ENCODE data around the gene HPS4. TPM values are rescaled to one million over a fixed set of nuclear protein-coding genes. Genes with fewer than 3 reads are reported as not detected.

Gene HPS4
- total RNA-seq, 1 experiment from 2014 or later, result 43.8 TPM

DNA sequence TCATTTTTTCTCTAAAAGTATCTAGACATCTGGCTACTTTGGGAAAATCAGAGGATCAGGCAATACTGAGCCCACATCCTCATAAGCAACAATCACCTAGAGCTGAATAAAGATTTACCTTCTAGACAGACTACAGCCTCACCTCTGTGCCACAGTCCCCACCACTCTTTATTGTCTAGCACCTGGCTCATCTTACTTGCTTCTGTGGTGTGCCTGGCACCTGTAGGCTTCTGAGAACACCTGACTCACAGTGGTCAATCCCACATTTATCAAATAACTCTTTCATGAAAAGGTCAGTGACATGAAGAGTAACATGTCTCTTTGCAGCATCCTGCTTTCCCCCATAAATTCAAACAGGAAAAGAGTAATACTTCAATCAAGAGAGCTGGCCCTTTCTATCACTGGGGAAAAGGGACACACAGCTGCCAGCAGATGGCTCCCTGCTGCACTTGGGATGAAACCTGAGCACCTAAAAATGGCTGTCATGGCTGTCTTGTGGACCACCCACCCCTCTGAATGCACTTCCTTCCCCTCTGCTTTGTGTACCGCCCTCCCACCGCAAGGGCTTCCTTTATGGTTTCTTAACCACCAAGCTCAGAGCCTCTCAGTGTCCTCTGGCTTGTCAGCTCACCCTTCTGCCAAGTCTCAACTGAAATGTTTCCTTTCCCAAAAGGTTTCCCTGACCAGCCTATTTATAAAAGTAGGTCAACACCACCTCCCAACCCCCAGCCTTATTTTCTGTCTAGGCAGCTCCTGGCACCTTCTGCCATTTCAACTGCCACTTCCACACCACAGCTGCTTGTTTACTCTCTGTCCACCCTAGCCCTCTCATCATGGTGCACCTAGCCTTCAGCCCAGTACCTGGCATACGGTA lies 19.3 kb upstream of the HPS4 start:
- no peak for DNase-seq (ENCODE audit: low read depth)
- in situ Hi-C loops (cut with HindIII; ENCODE audit: low pct_unique_long_range_greater_than_20kb, low sequenced_read_pairs), result no loop called here

DNA sequence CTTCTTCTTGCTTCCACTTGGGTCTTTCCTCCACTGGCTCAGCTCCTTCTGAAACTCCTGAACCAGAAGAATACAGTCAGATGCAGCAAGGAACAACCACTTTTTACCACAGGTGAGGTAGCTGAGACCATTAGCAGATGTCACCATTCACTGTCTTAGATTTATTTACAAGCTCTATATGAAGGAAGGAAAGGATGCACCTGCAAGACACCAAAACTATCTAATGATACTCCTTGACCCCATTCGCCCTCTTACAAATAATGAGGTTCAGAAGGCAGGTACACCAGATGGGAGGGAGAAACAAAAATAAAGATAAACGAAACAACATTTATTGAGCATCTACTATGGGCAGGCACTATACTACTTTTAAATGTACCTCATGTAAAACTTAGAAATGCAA lies 18.4 kb upstream of the HPS4 start:
- no peak for DNase-seq (ENCODE audit: low read depth)
- in situ Hi-C loops (cut with HindIII; ENCODE audit: low pct_unique_long_range_greater_than_20kb, low sequenced_read_pairs), result no loop called here

DNA sequence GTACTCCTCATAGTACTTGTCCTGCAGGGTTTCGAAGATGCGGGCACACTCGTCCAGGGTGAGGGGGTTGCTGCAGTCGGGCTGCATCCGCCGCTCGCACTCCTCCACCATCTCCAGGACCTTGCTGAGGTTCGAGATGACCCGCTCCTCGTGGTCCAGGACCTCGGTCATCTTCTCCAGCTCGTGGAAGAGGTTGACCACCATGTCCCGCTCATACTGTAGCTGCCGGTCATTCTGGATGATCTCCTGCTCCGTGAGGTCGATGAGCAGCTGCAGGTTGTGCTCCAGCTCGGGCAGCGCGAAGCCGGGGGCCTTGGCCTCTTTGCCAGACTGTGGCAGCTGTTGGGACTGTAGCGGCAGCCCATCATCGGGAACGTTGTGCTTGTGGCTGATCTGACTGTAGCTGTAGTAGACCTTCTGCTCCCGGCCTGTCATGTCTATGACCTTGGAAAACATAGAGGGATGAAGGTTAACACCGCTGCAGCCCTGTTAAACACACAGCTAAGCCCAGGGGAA lies 15.7 kb upstream of the HPS4 start:
- in situ Hi-C loops (cut with HindIII; ENCODE audit: low pct_unique_long_range_greater_than_20kb, low sequenced_read_pairs), result no loop called here
- no peak for DNase-seq (ENCODE audit: low read depth)

DNA sequence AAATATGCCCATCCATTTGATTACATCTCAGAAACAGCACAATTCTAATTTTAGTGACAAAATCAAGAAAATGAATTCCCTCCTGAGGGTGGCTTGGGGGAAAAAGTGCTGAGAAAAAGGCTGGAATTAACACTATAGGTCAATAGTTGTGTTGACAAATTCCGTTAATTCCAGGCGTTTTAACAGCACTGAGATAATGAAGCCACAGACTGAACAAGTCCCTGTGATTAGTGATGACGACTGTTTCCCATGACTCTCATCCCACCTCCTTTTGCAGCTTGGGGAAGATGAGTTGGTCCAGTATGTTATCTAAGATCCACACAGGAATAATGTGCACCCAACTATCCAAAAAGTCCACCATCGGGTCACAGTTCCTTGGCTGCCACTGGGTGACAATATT lies 12.9 kb upstream of the HPS4 start:
- DNase-seq (ENCODE audit: low read depth), result no peak
- in situ Hi-C loops (cut with HindIII; ENCODE audit: low pct_unique_long_range_greater_than_20kb, low sequenced_read_pairs), result no loop called here

DNA sequence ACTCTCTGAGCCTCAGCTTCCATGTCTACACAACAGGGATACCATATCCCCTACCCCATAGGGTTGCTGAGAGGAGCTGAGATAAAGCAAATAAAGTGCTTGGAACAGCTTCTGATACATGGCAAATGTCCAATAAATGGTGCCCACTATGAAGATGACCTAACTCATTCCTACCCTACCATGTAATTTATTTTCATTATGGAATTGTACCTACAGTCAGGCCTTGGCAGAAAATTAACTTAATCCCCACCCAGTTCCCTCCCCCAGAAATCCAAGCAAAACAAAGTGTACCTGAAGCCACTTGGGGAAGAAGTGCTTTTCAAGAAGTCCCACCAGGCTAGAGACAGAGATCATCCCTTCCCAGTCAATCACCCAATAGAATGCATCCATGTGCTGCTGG lies 10.9 kb upstream of the HPS4 start:
- in situ Hi-C loops (cut with HindIII; ENCODE audit: low pct_unique_long_range_greater_than_20kb, low sequenced_read_pairs), result no loop called here
- peak; percentile 52 for DNase-seq (ENCODE audit: low read depth)

DNA sequence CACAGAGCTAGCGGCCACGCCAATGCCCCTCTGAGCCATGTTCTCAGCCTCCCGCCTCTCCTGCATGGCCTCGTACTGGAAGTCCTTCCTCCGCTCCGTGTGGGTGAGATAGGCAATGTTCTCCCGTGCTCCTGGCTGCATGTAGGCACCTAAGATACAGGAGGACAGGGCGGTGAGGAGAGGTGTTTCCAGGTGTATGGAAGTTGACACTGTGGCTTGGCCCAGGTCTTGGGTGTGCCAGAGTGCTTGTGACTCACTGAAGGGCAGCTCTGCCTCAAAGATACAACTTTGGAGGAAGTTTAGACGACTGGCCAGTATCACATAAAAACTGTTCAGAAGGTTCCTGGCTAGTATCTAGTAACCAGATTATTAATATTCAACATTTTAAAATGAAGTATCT lies 8.6 kb upstream of the HPS4 start:
- DNase-seq (ENCODE audit: low read depth), result no peak
- in situ Hi-C loops (cut with HindIII; ENCODE audit: low pct_unique_long_range_greater_than_20kb, low sequenced_read_pairs), result no loop called here

- DNase-seq (ENCODE audit: low read depth), result no peak
- in situ Hi-C loops (cut with HindIII; ENCODE audit: low pct_unique_long_range_greater_than_20kb, low sequenced_read_pairs), result no loop called here
Measured at GRCh38 chr22:26489447-26490036, 6.0 kb upstream of the HPS4 start.

- in situ Hi-C loops (cut with HindIII; ENCODE audit: low pct_unique_long_range_greater_than_20kb, low sequenced_read_pairs), result no loop called here
- DNase-seq (ENCODE audit: low read depth), result no peak
Measured at GRCh38 chr22:26487996-26488395, 4.4 kb upstream of the HPS4 start.

DNA sequence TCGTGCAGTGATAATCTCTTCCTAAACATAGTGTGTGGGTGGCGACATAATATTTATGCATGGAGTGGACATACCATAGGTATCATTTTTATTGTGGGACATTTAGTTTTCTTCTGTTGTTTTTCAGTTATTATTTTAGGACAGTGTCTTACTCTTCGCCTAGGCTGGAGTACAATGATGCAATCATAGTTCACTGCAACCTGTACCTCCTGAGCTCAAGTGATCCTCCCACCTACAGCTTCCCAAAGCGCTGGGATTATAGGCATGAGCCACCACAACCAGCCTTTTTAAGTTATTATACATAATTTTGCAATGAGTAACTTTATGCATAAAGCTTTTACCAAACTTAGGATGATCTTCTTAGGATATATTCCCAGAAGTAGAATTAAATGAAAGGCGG lies 2.8 kb upstream of the HPS4 start:
- in situ Hi-C loops (cut with HindIII; ENCODE audit: low pct_unique_long_range_greater_than_20kb, low sequenced_read_pairs), result no loop called here

GRCh38 chr22:26485806-26486390 lies 2.3 kb upstream of the HPS4 start:
- in situ Hi-C loops (cut with HindIII; ENCODE audit: low pct_unique_long_range_greater_than_20kb, low sequenced_read_pairs), result no loop called here
- DNase-seq (ENCODE audit: low read depth), result no peak

More for the DNA sequence above, 2.8 kb upstream of the HPS4 start:
- DNase-seq (ENCODE audit: low read depth), result no peak

DNA sequence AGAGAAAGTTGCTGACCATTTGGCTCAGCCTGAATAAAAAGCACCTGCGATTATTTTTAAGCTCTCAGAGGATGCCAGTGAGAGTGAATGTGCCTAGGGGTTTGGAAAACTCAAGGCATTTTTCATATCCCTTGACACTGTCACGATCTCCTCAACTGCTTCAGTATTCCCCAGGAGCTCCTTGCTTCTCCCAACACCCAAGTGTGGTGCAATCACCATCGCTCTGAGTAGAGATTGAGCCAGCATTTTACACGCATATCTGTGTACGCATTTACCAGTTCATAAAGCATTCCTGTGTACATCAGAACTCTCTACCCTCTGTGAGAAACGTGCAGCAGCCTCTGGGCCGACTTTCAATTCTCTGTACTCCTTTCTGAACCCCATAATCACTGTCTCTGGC lies 1.4 kb upstream of the HPS4 start:
- no peak for DNase-seq (ENCODE audit: low read depth)
- in situ Hi-C loops (cut with HindIII; ENCODE audit: low pct_unique_long_range_greater_than_20kb, low sequenced_read_pairs), result no loop called here

DNA sequence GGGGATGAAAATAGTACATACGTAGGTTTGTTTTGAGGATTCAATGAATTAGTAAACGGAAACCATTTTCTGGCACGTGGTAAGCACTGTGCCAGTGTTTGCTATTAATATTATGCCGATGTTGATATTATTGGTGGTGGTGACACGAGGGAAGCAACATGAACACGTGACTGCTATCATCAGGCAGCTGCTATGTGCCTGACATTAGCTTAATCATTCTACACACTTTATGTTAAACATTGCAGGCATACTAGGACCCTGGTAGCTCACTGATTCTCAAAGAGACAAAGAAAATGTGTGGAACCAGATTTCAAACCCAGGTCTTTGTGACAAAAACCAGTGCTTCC lies 750 bp upstream of the HPS4 start:
- DNase-seq (ENCODE audit: low read depth), result no peak
- in situ Hi-C loops (cut with HindIII; ENCODE audit: low pct_unique_long_range_greater_than_20kb, low sequenced_read_pairs), result no loop called here

DNA sequence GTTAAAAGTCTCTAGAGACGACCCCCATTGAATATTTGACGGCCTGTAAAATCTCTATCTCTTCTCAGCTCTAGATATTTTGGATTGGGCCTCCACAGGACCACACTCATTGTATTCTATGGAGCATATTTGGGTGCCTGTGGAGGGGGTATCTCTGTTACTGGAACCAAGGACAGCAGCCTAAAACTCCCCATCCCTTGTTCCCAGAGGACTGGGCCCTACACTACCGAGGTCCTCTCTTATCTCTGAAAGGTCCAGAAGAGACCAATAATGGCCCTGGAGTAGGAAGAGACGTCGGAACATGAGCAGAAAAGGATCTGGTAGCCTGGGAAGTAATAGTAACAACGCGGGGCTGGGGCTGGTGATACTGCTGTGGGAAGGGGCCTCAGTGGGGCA lies 542 bp downstream of the HPS4 start:
- no peak for DNase-seq (ENCODE audit: low read depth)
- in situ Hi-C loops (cut with HindIII; ENCODE audit: low pct_unique_long_range_greater_than_20kb, low sequenced_read_pairs), result no loop called here

DNA sequence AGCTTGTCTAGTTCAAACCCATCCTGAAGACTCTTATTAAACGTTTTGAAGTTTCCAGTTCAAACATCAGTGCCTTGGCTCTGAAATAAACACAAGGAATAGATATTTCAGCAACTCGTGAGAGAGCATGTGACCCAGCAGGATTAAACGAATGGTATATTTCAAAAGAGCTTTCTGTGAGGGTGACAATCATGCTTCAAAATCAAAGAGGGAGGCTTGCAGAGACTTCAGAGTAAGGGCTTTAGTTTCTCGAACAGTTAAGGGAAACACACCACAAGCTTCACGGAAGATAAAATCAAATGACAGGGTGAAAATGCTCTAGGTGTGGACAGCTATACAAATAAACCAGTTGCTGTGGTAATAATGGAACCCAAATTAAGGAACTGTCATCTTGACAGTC lies 1.4 kb downstream of the HPS4 start:
- in situ Hi-C loops (cut with HindIII; ENCODE audit: low pct_unique_long_range_greater_than_20kb, low sequenced_read_pairs), result no loop called here
- no peak for DNase-seq (ENCODE audit: low read depth)

DNA sequence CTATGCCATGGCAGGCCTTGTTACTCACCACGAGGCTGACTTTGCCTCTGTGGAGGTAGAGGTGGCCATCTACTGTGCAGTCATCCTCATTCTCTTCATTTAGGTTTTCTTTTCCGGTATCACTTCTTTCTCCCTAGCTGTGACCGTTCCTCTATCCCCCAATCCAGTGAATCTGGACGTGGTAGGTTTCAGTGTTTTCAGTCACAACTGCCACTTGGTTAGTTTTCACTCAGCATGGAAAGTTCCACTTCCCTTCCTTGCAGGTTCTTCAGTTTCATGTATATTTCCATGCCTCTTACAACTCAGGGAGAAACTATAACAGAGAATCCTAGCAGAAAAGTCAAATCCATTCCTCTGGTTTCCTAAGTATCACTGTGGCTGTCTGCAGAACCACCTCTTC lies 1.9 kb downstream of the HPS4 start:
- no peak for DNase-seq (ENCODE audit: low read depth)
- in situ Hi-C loops (cut with HindIII; ENCODE audit: low pct_unique_long_range_greater_than_20kb, low sequenced_read_pairs), result no loop called here

DNA sequence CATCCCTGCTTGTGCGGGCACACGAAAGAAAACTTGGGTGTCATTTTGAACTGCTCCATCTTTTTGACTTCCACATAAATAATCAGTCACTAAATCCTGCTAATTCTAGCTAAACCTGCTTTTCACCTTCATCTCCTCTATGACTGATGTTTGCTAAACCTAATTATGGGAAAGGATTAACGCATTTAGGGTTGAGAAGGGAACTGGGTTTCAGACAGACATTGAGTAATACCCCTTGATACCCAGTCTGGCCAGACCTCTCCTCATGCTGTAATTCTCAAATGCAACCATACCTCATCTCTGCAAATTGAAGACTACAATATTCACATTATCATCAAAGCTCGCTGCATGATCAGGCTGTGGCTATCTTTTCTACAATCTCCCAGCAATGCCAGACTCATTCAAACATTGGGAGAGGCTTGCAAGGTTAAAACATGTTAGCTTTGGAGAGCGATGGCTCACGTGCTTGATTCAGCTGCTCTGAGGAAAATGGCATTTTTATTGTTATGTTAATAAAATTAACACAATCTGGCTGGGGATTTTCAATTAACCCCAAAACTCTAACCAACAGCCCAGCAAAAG lies 2.4 kb downstream of the HPS4 start:
- in situ Hi-C loops (cut with HindIII; ENCODE audit: low pct_unique_long_range_greater_than_20kb, low sequenced_read_pairs), result no loop called here
- no peak for DNase-seq (ENCODE audit: low read depth)

- no peak for DNase-seq (ENCODE audit: low read depth)
- in situ Hi-C loops (cut with HindIII; ENCODE audit: low pct_unique_long_range_greater_than_20kb, low sequenced_read_pairs), result no loop called here
Measured at GRCh38 chr22:26480611-26480932, 3.0 kb downstream of the HPS4 start.

GRCh38 chr22:26479792-26480610 lies 3.6 kb downstream of the HPS4 start:
- in situ Hi-C loops (cut with HindIII; ENCODE audit: low pct_unique_long_range_greater_than_20kb, low sequenced_read_pairs), result no loop called here
- DNase-seq (ENCODE audit: low read depth), result no peak

All from Caki2 (cell line).